ENCODE results near the gene DSCAML1. TPM values are rescaled to one million over a fixed set of nuclear protein-coding genes. Genes with fewer than 3 reads are reported as not detected.
A peak's percentile ranks its signal among the peaks of the same experiment; 100 is the strongest.

Gene DSCAML1
- total RNA-seq, 2 experiments from 2014 or later: not detected

DNA sequence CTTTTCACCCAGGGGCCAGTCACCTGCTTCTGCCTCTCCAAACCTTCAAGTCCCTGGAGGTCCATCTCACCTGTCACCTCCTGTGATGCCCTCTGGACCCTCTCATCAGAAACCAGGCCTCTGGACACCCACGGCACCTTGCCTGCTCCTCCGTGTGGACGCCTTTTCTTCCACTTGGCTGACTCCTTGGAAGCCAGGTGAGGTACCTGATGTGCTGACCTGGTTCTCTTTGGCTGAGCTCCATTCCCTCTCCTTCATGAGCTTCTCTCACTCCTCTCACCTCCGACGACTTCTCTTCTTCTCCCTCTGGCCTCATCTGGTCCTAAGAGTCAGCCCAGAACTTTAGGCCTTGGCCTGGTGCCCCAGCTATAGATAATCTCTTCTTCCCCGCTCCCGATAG is 370.1 kb downstream of the DSCAML1 start:
- ChIA-PET POLR2A (no interaction called here), CTCF (ENCODE audit: unreplicated experiment) (interaction anchor here (1.0 kb wide), 1 partner anchor 191 kb away, joined by 3 read pairs; no protein-coding TSS in a partner anchor)
- BruUV-seq (replicated peaks): no TSS peak
- TF ChIP-seq, protein P1, sequence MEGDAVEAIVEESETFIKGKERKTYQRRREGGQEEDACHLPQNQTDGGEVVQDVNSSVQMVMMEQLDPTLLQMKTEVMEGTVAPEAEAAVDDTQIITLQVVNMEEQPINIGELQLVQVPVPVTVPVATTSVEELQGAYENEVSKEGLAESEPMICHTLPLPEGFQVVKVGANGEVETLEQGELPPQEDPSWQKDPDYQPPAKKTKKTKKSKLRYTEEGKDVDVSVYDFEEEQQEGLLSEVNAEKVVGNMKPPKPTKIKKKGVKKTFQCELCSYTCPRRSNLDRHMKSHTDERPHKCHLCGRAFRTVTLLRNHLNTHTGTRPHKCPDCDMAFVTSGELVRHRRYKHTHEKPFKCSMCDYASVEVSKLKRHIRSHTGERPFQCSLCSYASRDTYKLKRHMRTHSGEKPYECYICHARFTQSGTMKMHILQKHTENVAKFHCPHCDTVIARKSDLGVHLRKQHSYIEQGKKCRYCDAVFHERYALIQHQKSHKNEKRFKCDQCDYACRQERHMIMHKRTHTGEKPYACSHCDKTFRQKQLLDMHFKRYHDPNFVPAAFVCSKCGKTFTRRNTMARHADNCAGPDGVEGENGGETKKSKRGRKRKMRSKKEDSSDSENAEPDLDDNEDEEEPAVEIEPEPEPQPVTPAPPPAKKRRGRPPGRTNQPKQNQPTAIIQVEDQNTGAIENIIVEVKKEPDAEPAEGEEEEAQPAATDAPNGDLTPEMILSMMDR (conservative IDR thresholded peaks at IDR 0.05; ENCODE audit: low read length): no peak
- no peak for TF ChIP-seq EZH2phosphoT487 (IDR thresholded peaks at IDR 0.05; ENCODE audit: borderline replicate concordance, low read depth, low read length)
- Histone ChIP-seq H3K4me3 (ENCODE audit: low read depth, low read length, poor library complexity, severe bottlenecking) (no peak overlapping the region), H2AFZ (ENCODE audit: low read length) (no peak overlapping the region), H3K36me3 (ENCODE audit: insufficient read depth, low read length) (no peaks in the 10 kb centered on the region), H3K4me1 (ENCODE audit: insufficient read depth, low read length, poor library complexity, severe bottlenecking) (no peaks in the 10 kb centered on the region), H3K27ac (ENCODE audit: low read depth, low read length, poor library complexity, severe bottlenecking) (no peak overlapping the region), H3K4me2 (ENCODE audit: low read length) (no peak overlapping the region), H3K9me3 (ENCODE audit: low read length) (no peaks in the 10 kb centered on the region), H4K20me1 (ENCODE audit: insufficient read depth, low read length) (no peaks in the 10 kb centered on the region), H3K79me2 (ENCODE audit: insufficient read depth, low read depth, low read length) (no peaks in the 10 kb centered on the region), H3K9me2 (ENCODE audit: insufficient read depth, low read length) (no peaks in the 10 kb centered on the region)
- intact Hi-C loops (cut with micrococcal nuclease; ENCODE audit: unreplicated experiment): loop anchor here (1.0 to 2.0 kb wide), 2 partner anchors 168 to 390 kb away; no protein-coding TSS in a partner anchor
- no peak for DNase-seq (ENCODE audit: low spot score)

DNA sequence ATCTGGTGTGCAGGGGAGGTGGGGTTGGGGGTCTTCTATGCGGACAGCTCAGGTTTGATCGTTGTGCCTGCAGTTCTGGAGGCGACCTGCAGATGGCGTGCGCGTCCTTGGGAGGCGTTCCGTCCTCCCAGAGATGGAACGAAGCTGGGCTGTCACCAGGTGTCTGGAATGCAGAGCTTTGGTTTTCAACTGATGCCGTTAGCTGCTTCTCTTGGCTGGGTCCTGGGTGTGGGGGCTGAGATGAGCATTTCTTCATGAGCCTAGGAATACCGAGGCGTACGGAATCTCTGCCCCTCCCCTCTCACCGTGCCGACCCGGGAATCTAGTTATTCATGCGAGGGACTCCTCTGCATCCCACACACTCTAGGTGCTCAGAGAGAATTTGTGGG is 370.7 kb downstream of the DSCAML1 start:
- no peaks in the 10 kb centered on the region for H4K20me1 ChIP-seq (ENCODE audit: insufficient read depth, low read length)

More for the DNA sequence above, 370.7 kb downstream of the DSCAML1 start:
- peak; percentile 58 for DNase-seq (ENCODE audit: low spot score)
- Histone ChIP-seq H3K4me2 (ENCODE audit: low read length) (no peak overlapping the region), H3K4me3 (ENCODE audit: low read depth, low read length, poor library complexity, severe bottlenecking) (no peak overlapping the region), H3K36me3 (ENCODE audit: insufficient read depth, low read length) (no peaks in the 10 kb centered on the region), H3K27ac (ENCODE audit: low read depth, low read length, poor library complexity, severe bottlenecking) (no peak overlapping the region), H3K79me2 (ENCODE audit: insufficient read depth, low read depth, low read length) (no peaks in the 10 kb centered on the region), H2AFZ (ENCODE audit: low read length) (no peak overlapping the region), H3K9me3 (ENCODE audit: low read length) (no peaks in the 10 kb centered on the region), H3K4me1 (ENCODE audit: insufficient read depth, low read length, poor library complexity, severe bottlenecking) (no peaks in the 10 kb centered on the region), H3K9me2 (ENCODE audit: insufficient read depth, low read length) (no peaks in the 10 kb centered on the region)
- ChIA-PET CTCF (ENCODE audit: unreplicated experiment) (interaction anchor here (0.6 to 1.1 kb wide), 4 partner anchors 89 to 391 kb away, joined by 3 to 5 read pairs (median 3); no protein-coding TSS in a partner anchor), POLR2A (no interaction called here)
- intact Hi-C loops (cut with micrococcal nuclease; ENCODE audit: unreplicated experiment): loop anchor here (1.0 to 2.0 kb wide), 2 partner anchors 169 to 391 kb away; no protein-coding TSS in a partner anchor
- TF ChIP-seq, protein P1 (conservative IDR thresholded peaks at IDR 0.05; ENCODE audit: low read length): peak; percentile 96
- no peak for TF ChIP-seq EZH2phosphoT487 (IDR thresholded peaks at IDR 0.05; ENCODE audit: borderline replicate concordance, low read depth, low read length)
- BruUV-seq (replicated peaks): no TSS peak

All from OCI-LY7 (cell line).